GM19372 (cell line): ENCODE measurements around the gene RAD51.
A peak's percentile ranks its signal among the peaks of the same experiment; 100 is the strongest.

Experiments used
- ATAC-seq: cut with Tn5 transposase; IDR thresholded peaks from one replicate; pipeline ENCODE4 v1.9.1; 2021; ENCODE audit warnings: mild to moderate bottlenecking, low read depth, moderate library complexity; ENCODE audit not compliant: unreplicated experiment

Gene RAD51

GRCh38 chr15:40756938-40757337, 62.0 kb downstream of the RAD51 start:
- ATAC-seq = no peak

GRCh38 chr15:40759961-40760360, 65.0 kb downstream of the RAD51 start:
- no peak for ATAC-seq

GRCh38 chr15:40762919-40763800, 68.2 kb downstream of the RAD51 start:
- peak; percentile 12 for ATAC-seq

GRCh38 chr15:40763801-40764628, 69.0 kb downstream of the RAD51 start, which contains the start of gene GCHFR:
GCHFR (plus strand) TSS chr15:40764068; CDS start chr15:40764181, 113 bp downstream.
- ATAC-seq = peak; percentile 62

GRCh38 chr15:40764629-40765103, 69.7 kb downstream of the RAD51 start:
- ATAC-seq = no peak

GRCh38 chr15:40766194-40766815, 71.3 kb downstream of the RAD51 start:
- no peak for ATAC-seq

GRCh38 chr15:40766906-40767837, 72.2 kb downstream of the RAD51 start:
- ATAC-seq = no peak

GRCh38 chr15:40767838-40768500, 73.0 kb downstream of the RAD51 start:
- ATAC-seq = no peak

- ATAC-seq = peak; percentile 12
Observed at GRCh38 chr15:40768521-40769273, 73.7 kb downstream of the RAD51 start.

GRCh38 chr15:40769274-40770146, 74.5 kb downstream of the RAD51 start, which contains the start of gene C15orf62:
C15orf62 (plus strand) TSS chr15:40769980; CDS start chr15:40770496, 516 bp downstream.
- ATAC-seq = peak; percentile 35

GRCh38 chr15:40770147-40770721, 75.3 kb downstream of the RAD51 start:
- no peak for ATAC-seq

GRCh38 chr15:40771242-40771641, 76.3 kb downstream of the RAD51 start:
- ATAC-seq = no peak

GRCh38 chr15:40772014-40772413, 77.0 kb downstream of the RAD51 start:
- no peak for ATAC-seq

- no peak for ATAC-seq
Observed at GRCh38 chr15:40773496-40773895, 78.5 kb downstream of the RAD51 start.

GRCh38 chr15:40773902-40774301, 78.9 kb downstream of the RAD51 start:
- ATAC-seq = no peak

GRCh38 chr15:40775007-40775406, 80.0 kb downstream of the RAD51 start:
- ATAC-seq = no peak
